ENCODE results near the gene GJA4.

GJA4 gene

DNA sequence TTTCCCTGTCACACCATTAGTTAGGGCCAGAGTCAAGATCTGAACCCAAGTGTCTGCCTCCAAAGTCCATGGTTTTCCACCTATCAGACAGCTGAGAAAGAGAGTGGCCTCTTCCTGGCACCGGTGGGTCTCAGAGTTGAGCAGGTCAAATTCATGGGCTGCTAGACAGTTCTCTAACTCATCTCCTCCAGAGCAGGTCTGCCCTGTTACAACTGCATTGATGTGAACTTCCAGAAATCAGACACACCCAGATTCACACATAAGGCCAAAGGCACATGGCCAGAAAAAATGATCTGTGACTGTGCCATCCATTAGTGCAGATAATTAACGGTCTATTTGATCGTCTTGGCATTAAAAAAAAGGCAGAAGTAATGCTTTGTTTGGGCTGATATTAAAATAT lies 49.3 kb downstream of the GJA4 start:
- no peak for DNase-seq

DNA sequence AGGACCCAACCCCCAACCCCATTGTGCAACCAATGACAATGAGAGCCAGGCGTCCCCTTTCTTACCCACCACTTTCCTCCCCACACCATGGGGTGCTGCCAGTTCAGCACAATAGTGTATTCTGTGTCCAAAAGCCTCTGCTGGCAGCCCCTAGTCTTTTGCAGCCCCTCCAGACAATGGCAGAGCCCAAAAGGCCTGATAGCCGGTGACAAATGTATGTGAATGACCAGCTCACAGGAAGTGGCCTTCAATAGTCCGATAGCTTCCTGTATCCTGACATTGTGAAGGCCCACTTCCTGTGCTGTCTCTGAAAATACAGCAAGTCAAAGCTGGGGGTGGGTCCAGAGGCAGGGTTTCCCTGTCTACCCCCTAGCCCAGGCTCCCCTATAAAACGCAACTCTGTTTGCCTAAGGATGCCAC lies 50.2 kb downstream of the GJA4 start:
- no peak for DNase-seq

DNA sequence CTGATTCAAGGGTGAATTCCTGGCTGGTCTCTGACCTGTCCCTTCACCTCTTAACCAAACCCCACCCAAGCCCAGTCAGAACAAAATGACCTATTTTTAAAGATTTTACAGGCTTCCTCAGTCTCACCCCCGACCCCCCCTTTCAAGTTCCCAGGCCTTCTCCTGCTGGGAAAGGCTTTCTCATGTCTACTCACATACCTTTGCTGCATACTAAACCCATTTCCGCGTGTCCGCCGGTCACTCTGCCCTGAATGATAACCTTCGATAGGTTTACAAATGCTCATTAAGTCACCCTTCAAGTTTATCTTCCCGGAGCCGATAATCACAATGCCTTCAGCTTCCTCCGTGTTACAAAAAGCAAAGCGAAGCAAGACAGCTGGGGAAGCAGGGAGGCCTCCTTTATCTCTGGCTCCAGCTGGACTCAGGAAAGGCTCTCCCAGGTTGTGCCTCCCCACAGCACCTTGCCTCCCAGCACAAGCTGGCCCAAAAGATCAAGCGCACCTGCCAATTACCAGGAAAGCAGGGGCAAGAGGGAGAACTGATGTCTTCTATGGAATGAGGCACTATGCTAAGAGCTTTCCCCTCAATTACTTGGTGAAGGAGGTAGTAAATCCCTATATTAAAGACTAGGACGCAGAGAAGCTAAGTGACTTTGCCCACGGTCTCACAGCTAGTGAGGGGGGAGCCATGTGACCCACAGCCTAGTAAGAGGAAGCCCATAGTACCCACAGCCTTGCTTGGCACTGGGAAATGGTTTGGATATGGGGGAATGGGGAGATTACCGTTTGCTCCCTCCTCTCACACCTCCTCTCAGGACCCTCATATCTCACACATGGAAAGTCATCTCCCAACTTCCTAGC lies 50.8 kb downstream of the GJA4 start:
- no peak for DNase-seq

DNA sequence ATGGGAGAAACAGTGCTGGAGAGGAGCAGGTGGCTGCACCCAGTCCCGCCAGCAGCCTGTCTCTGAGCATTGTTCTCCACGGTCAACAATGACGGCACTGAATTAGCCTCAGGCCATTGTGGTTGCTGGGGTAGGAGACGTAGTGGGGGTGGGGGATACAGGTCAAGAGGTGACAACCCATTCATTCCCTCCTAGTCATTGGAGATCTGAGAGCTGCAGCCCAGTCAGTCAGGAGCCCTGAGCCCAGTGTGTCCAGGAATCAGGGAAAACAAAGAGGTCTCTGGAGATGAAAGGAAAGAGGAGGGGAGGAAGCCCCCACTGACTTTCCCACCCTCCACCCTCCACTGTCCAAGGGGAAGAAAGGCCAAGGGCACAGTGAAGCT lies 51.4 kb downstream of the GJA4 start:
- DNase-seq = no peak
